ENCODE data around the gene BCL6.
A peak's percentile ranks its signal among the peaks of the same experiment; 100 is the strongest.

BCL6 gene

DNA sequence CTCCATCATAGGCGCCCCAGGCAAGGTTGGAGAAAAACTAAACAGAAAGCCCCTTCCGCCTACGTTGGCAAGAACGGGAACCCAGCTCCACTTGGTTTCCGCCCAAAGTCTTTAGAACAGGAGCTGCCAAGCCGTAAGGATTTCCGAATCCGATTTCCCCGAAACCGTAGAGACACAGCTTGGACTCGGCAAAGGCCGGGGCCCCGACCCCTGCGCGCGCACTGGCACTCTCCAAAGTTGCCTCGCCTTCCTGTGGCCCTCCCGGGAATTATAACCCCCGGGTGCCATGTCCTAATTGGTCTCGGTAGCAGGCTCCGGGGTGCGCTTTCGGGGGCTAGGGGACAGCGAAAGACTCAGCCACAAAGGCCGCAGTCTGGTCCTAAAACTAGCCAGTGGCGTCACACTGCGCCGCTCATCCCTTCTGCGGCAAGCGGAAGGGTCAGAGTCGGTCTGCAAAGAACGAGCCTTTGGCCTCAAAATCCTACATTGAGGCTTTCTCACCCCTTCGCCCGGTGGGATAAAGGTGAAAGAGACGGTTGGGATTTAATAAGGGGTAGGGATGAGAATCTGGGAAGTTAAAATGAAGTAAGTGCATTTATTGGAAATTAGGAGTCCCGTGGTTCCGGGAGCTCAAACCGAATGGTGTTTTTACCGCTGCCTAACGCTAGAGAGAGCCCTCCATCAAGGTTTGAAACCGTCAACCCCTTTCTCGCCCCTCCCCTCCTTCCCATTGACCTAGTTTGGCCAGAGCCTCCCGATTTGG is 6.8 kb downstream of the BCL6 start:
- DNase-seq, result peak; percentile 89

DNA sequence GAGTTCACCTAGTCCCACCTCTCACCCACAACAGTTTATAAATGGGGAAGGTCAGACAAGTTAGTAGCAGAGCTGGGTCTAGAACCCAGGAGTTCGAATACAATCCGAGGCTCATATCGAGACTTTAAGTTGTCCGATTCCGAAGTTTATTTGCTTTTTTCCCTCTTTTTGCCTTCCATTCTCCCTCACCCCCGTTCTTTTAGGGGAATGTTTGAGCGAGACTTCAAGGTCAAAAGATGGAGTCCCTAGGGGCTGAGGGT is 7.3 kb downstream of the BCL6 start:
- DNase-seq, result no peak

DNA sequence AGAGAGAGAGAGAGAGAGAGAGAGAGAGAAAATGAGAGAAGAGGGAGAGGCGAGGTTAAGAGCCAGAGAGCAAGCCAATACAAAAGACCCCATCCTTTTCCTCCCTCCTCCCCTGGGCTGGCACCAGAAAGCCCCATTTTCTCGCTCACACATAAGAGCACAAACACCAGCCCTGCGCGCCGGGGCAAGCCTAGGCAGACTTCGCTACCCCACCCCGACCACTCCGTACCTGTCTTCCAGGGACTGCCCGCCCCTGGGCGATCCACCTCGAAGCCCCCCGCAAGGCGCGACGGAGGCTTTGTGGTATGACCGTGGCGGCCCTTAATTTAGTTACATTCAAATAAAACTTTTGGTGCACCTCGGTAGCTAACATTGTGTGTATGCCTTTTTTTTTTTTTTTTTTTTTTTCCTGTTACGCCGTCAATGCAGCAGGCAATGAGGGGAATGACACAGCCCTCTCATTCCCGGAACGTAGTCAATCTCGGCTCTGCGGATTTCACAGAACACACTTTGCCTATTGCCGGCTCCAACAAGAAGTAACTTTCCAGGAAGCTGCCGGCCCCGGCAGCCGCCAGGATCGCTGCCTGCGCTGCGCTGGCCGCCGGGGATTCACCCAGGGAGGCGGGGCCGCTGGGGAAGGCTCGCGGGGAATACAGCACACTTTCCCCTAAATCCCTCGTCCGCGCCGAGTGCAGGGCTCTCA is 7.7 kb downstream of the BCL6 start:
- DNase-seq, result peak; percentile 70

DNA sequence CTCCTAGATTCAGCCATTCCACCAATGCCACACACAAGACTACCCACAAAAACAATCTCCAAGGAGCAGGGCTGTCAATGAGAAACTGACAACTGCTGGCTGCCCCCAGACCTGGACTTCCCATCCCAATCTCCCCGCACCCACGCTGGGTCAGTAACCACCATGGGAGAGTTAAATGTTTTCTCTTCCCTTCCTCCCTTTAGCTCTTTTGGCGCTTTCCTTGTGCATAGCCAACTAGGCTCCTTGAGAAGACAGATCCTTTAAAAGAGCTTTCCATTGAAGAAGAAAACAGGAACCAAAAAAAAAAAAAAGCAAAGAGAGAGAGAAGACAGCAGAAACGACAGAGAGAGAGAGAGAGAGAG is 8.3 kb downstream of the BCL6 start:
- DNase-seq, result no peak

DNA sequence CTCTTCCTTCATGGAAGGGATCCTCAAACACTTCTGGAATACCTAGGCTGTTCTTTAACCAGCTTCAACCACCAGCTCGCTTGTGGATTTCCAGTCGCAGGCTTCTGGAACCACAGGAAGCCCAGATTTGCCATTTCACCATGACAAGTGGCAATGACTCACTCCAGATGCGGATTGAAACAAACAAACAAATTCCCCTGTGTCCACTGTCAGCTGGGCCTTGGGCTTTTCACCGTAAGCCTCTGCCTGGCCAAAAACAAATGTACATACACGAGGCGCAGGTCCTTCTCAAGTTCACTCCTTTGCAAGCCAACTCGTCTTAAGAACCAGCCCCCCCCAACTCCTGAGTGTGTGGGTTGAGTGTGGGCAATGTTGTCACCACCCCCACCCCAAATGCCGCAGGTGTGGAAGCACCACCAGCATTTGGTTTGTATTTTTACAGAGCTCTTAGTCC is 8.8 kb downstream of the BCL6 start:
- peak; percentile 58 for DNase-seq

DNA sequence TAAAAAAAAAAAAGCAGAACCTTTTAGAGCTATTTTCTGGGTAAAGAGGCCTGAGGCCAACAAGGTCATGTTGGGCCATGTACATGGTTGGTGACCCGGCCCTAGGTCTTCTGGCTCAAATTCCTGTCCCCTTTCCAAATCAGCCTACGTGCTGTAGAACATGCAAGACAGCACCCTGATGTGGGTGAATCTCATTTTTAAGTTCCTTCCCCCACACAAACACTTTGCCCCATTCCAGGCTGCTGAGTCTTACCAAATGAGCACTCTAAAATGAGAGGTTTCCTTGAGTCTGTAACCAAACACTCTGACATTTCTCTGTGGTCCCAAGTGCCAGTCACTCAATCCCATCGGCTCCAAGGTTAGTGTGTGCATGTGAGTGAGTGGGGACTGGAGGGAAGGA is 9.4 kb downstream of the BCL6 start:
- no peak for DNase-seq

DNA sequence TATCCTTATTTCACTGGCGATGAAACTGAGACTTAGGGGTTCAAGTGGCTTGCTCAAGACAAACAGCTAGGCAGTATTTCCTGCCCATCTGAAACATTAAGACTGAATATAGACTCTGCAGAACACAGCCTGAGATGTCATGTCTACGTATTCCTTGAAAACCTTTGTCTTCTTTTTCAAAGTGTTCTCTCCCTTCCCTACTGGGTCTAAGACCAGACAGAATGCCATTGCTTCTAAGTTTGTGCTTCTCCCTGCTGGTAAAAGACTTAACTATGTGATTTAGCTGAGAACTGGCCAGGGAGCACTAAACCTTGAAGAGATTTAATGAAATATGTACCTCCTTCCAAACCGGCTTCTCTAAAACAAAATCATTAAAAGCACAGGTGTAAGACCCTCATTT is 9.9 kb downstream of the BCL6 start:
- DNase-seq, result no peak

DNA sequence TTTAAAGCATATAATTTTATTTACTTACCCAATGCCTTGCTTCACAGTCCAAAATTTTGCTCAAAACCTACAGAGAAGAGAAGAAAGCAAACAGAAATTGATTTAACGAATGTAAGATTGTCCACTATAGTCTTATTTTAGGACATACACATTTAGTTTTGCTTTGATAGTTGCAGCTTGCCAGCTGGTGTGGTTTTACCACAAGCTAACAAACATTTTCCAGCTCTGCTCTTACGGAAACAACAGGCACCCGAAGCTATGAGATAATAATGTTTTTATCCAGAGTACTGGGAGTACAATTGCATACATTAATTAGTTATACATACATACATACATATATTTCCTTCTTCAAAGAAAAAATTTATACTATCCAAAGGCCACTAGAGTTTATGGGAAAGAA is 10.4 kb downstream of the BCL6 start:
- DNase-seq, result no peak

DNA sequence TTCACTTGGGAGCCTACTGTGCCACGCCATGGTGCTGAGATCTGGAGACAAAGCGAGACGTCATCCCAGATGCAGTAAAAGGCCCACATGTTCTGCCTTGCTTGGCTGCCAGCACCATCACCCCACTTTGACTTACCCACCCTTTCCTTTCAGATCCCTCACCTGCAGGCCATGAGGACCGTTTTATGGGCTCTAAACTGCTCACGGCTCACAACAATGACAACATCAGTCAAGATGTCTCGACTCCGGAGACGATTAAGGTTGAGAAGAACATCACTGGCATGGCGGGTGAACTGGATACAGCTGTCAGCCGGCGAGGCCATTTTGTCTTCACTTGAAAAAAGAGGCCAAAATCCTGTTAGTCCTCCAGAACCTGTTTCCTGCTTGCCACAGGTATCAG is 11.9 kb downstream of the BCL6 start:
- no peak for DNase-seq

DNA sequence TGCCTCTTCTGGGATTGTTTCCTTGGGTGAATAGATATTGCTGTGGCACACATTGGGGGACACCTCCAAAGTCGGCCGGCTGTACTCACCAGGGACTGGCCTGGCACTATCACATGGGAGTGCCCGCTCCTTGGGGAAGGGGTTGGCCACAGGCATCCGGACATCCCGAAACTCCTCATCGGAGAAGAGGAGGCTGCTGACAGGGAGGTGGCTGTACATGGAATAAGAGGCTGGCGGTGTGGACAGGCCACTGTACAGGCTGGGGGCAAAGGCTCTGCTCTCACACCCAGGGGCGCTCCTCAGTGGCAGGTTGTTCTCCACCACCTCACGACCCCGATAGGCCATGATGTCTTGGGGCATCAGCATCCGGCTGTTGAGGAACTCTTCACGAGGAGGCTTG is 15.7 kb downstream of the BCL6 start:
- no peak for DNase-seq

DNA sequence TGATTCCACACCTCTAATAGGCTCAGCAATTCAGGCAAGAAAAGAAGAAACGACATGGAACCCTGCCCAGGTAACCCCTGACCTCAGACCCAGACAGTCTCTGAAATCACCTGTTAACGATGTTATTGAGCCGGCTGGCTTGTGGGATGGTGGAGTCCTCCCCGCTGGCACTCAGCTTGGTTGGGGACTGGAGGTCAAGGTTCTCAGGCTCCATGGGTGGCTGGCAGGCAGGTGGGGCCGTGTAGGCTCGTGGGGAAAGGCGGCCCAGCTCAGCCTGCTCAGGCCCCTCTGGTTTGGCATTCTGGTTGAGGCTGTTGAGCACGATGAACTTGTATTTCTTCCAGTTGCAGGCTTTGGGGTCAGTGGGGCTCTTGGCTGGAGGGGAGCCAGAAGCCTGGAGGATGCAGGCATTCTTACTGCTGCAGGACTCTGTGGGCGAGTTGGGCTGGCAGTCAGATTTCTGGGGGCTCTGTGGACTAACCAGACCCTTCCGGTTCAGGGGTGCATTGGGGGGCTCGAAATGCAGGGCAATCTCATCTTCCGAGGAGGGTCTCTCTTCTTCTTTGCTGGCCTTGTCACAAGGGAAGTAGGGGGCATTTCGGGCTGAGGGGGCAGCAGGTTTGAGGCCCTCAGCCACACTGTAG is 16.2 kb downstream of the BCL6 start:
- DNase-seq, result no peak

DNA sequence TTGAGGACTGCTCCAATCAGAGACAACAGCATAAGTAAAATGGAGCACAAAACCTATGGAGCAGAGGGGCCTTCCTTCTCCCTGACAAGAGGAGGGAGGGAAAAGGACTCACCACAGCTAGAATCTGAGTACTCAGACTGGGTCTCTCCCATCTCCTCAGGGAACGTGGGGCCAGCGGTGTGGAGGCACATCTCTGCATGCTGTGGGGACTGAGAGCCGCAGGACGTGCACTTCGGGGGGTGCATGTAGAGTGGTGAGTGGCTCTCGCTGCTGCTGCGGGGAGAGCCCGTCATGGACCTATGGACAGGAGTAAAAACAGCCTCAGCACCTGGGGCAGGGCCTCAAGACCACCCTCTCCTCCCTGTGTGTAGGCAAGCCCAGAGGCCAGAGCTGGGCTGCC is 17.0 kb downstream of the BCL6 start:
- DNase-seq, result no peak

DNA sequence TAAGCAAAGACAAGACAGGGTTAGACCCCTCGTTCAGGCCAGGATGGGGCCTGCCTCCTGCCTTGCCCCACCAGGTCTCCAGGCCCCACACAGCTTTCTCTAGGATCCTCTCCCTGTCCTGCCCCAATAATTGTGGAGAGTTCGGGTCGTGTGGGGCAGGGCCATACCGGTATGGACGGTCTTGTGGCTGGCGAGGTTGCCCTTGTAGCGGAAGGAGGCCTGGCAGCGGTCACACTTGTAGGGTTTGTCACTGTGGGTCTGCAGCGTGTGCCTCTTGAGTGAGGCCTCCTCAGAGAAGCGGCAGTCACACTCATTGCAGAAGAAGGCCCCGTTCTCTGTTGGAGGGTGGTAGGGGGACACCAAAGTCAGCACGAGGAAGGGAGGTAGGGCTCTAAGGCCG is 18.7 kb downstream of the BCL6 start:
- DNase-seq, result no peak

DNA sequence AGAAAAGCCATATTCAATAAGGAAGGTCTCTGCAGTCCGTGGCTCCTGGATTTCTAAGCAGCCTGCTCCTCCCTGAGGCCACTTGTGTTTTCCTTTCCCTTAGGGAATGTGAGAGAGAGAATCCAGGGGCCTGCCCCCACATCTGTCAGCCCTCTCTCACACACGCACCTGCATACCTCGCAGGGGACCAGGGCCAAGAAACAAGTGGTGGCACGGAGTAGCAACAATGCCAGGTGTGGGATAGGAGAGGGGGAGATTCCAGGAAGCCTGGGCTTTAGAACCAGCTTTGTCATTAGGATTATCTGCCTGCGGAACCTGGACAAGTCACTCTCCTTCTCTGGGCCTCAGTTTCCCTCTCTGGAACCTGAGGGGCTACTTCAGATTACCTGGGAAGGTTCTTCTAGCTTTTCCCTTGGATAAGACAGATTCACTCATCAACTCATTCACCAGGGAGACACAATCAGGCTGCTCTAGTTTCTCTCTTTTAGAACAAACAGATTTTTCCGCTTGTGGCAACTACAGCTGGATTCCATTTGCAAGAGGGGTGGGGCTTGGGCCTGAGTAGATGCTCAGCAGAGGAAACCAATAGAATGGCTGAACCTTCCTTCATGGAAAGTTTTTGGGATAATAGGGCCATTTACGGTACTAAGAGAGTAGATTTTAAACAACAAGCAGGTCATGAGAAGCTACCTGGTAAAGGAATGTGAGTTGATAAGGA is 19.5 kb downstream of the BCL6 start:
- no peak for DNase-seq

DNA sequence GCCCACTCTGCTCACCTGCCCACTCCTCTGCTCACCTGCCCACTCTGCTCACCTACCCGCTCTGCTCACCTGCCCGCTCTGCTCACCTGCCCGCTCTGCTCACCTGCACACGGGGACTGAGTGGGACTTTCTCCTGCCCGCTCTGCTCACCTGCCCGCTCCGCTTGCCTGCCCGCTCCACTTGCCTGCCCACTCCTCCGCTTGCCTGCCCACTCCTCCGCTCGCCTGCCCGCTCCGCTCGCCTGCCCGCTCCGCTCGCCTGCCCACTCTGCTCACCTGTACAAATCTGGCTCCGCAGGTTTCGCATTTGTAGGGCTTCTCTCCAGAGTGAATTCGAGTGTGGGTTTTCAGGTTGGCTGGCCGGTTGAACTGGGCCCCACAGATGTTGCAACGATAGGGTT is 20.0 kb downstream of the BCL6 start:
- DNase-seq, result no peak

DNA sequence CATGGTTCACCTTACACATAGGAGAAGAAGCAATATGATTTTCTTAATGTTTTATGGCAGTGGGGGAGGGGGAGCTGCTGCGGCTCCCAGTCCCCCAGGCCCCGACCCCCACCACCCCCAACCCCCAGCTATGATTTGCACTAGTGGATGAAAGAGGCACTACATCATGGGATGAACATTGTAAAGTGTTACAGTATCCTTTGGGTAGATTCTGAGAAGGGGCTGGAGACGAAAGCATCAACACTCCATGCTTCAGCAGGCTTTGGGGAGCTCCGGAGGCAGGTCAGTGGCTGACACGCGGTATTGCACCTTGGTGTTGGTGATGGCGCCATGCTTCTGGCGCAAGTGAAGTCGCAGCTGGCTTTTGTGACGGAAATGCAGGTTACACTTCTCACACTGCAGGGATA is 23.1 kb downstream of the BCL6 start:
- DNase-seq, result no peak

DNA sequence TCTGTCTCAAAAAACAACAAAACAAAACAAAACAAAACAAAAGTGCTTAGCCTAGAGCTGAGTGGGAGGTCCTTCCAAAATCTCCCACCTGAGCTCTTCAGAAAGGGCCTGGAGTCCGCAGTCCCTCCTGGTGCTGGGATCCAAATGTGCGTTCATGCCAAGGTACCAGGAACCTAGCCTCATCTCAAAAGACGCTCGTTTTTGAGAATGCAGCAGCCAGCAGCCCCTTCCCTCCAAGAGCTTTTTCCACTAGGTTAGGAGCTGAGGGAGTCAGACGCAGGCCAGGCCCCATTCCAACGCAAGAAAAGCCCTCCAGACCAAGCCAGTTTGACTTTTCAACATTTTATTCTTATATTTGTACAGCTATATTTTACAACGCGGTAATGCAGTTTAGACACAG is 24.2 kb downstream of the BCL6 start:
- no peak for DNase-seq

DNA sequence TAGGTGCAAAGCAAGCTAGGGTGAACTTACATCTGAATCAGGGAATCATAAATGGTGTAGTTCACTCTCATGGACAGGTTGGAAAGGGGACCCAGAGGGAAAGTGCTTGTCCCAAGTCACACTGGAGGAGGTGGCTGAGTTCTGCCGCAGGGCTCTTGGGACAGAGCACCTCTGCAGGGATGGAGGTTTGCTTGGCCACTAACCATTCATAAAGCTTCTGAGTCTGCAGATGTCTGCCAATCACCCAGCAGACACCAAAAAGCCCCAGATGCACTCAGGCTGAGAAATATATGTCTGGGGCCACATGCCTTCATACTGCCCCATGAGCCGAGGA is 25.0 kb downstream of the BCL6 start:
- no peak for DNase-seq

DNA sequence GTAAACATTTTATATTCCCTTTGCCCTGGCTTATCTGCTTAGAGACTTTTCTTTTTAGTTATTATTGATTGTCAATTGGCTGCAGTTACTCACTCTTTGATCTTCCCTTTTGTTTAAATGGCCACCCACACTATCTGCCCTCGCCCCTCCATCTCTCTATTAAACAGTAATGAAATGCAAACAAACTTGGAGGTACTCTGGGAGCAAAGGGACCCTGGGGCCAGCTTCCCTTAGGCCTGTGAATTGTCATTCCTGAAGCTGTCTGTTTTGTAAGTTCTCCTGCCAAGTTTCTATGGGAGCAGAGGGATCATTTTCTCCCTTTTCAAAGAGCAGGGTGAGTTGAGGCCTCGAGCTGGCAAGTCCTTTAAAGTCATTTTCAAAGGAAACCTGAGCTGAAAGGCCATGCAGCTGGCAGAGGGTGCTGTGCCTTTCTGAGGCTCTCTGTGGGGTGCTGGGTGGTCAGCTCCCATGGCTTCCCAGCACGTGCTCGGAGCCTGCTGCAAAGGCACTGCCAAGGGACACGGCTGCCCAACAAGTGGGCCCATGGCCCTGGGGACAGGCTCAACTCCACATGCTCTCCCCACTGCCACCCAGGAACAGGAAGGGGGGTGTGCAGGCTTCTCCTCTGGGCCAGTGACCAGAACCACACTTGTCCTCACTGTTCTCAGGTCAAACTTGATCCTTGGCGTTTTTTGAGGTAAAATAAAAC is 25.5 kb downstream of the BCL6 start:
- DNase-seq, result no peak

DNA sequence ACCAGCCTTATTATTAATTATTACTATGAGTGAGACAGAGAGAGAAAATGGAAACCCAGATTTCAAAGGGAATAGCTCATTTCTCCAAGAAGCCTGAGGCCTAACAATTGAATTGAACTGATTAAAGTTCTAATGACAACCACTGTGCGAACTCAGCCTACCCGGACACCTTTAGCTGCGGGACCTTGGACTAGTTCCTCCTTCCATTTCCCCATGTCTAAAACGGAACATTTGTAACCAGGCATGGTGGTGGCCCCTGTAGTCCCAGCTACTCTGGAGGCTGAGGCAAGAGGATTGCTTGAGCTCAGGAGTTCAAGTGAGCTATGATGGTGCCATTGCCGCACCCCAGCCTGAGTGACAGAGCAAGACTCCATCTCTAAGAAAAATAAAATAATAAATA is 26.5 kb downstream of the BCL6 start:
- DNase-seq, result no peak

DNA sequence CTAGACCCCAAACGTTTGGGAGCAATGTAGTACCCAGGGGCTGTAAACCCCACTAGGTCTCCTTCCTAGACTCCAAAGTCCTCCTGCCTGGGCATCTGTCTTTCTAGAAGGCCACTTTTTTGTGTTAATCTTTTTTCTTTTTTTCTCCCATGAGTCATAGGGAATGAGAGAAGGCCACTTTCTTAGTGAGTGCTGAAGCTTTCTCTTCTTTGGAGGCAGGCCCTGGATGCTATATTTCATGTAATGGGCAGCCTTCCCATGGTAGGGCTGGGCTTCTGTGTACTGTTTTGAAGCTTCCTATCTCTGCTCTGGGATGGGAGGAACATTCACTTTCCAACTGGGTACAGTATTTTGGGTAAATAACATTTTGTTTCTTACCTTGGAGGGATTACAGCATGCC is 27.7 kb downstream of the BCL6 start:
- no peak for DNase-seq

DNA sequence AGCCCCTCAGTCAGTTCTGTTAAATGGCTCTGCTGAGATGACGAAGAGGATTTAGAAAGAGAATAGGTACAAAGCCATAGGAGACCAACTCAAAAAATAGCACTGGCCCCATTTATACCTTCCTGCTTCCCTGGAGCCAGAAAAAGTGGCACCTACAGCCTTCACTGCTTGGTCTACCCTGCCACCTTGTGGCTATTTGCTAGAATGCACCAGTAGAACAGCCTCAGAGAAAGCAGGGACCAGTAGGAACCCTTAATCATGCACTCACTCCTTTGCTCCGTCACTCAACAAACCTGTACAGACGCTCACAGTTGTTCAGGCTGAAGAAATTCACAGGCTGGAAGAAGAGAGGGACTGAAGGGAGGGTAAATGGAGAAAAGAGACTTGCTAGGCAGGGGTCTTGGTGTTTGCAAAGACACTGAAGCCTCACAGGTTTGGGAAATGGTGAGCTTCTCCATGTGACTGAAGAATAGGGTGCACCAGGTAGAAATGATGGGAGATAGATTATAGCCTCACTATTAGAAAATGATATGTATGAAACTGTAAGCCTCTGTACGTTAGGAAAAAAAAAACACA is 30.8 kb downstream of the BCL6 start:
- DNase-seq, result peak; percentile 85

DNA sequence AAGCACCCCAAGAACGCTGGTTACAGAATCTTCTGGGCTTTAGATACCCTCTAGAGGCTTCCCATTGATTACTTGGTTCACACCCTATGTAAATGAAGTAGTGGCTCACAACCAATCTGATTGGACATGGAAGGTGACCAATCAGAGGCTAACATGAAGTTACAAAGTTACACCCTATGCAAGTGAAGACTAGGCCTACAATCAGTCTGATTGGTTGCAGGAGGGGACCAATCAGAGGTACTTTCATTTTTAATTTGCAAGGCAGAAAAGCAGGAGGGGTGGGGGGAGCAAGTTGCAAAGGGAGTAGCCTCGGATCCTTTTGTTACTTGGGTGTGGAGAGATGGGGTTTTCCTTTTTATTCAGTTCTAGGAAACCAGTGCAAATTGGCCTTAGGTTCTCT is 31.8 kb downstream of the BCL6 start:
- peak; percentile 42 for DNase-seq
